ENCODE data around the gene EXOG. TPM values are rescaled to one million over a fixed set of nuclear protein-coding genes. Genes with fewer than 3 reads are reported as not detected.

EXOG gene
- total RNA-seq, 1 experiment from 2014 or later, result 8.3 TPM

- Histone ChIP-seq H3K4me3 (replicated peaks in 1 of 2; ENCODE audit: low read depth in 1 of 2, low read length in 2 of 2) (peak within 1 kb of the TSS; percentile 77 to 84), H3K36me3 (ENCODE audit: control insufficient read depth in 1 of 2, insufficient read depth in 2 of 2, low read length in 2 of 2) (no peaks in the 10 kb centered on the region), H3K4me1 (ENCODE audit: control insufficient read depth in 1 of 2, insufficient read depth in 2 of 2, low read length in 2 of 2) (peaks cover 23 to 48% of the 10 kb centered on the region in 2 experiments), H3K79me2 (ENCODE audit: insufficient read depth, low read length) (peaks cover 37% of the 10 kb centered on the region), H3K27me3 (ENCODE audit: insufficient read depth, low read length) (no peaks in the 10 kb centered on the region), H2AFZ (ENCODE audit: low read depth, low read length, poor library complexity, severe bottlenecking) (no peak within 1 kb of the TSS), H3K9me2 (ENCODE audit: insufficient read depth) (no peaks in the 10 kb centered on the region), H3K9me3 (ENCODE audit: control insufficient read depth in 1 of 2, insufficient read depth in 1 of 2, low read depth in 1 of 2, low read length in 2 of 2) (no peaks in the 10 kb centered on the region), H3K9ac (ENCODE audit: low read length) (peak within 1 kb of the TSS; percentile 90), H3K27ac (ENCODE audit: low read depth, low read length) (peak within 1 kb of the TSS; percentile 97), H4K20me1 (ENCODE audit: insufficient read depth) (no peaks in the 10 kb centered on the region), H3K4me2 (ENCODE audit: low read length) (peak within 1 kb of the TSS; percentile 97)
- CTCF ChIA-PET, result interaction anchor here (1.3 kb wide), 1 partner anchor 107 kb away, joined by 5 read pairs; the partner anchor contains the start of gene XYLB
- ATAC-seq, result peak; percentile 67
- intact Hi-C loops (cut with micrococcal nuclease), result loop anchor here (10.0 kb wide), 2 partner anchors 98 to 318 kb away; partner anchors contain the start of genes ACAA1 and MYD88
- peak; percentile 75 for TF ChIP-seq MAX (IDR thresholded peaks at IDR 0.05)
- TF ChIP-seq SIN3A (IDR thresholded peaks at IDR 0.05; ENCODE audit: low read depth), result peak; percentile 60; the same call in 1 of the 2 replicates
- no peak for TF ChIP-seq SRF (IDR thresholded peaks at IDR 0.05; ENCODE audit: low read depth)
- TF ChIP-seq ZFX (IDR thresholded peaks at IDR 0.05), result no peak
- peak; percentile 79 for TF ChIP-seq YY1 (IDR thresholded peaks at IDR 0.05; ENCODE audit: extremely low read depth, insufficient replicate concordance, low read depth, low read length)
- no peak for TF ChIP-seq CTCF (IDR thresholded peaks at IDR 0.05 in 2 of 3, conservative IDR thresholded peaks at IDR 0.05 in 1 of 3; ENCODE audit: borderline replicate concordance in 1 of 3, insufficient read depth in 1 of 3, low read depth in 2 of 3, low read length in 2 of 3)
- RAD21 ChIA-PET (ENCODE audit: low non-redundant PET in 1 of 2, low total read pairs in 2 of 2, uncharacterized antibody in 2 of 2, unreplicated experiment in 2 of 2), result no interaction called here
- peak; percentile 54 for DNase-seq (ENCODE audit: low read depth, low spot score)
- POLR2A ChIA-PET, result interaction anchor here (1.3 kb wide), 1 partner anchor 106 kb away, joined by 4 read pairs; the partner anchor contains the start of gene XYLB
- TSS peak; percentile 34 for BruUV-seq (replicated peaks)
These were observed 42.8 kb upstream of the EXOG start, which contains the start of gene ACVR2B for GRCh38 chr3:38453075-38453912. ACVR2B (plus strand) TSS chr3:38453890; CDS start chr3:38454323, 433 bp downstream.
